Omental fat pad (tissue), 4 donors: ENCODE data around the gene DCTPP1. TPM values are rescaled to one million over a fixed set of nuclear protein-coding genes. Genes with fewer than 3 reads are reported as not detected.
"Not testable (repeated sequence)": the region's sequence is repeated elsewhere in the genome, so short reads cannot be mapped to it uniquely, and the experiment has no call there.

Source experiments
- ATAC-seq: fragments of 150-250 bp; one replicate; pipeline ENCODE4 v1.9.1; 2016; ENCODE audit warnings: mild to moderate bottlenecking, moderate library complexity; ENCODE audit not compliant: low FRiP score
- DNase-seq: peaks from one replicate; pipeline ENCODE4 v3.0.0-alpha.2; 2019; ENCODE audit warnings: low spot score
- CTCF ChIP-seq, 3 donors: fragments of 450-650 bp; IDR thresholded peaks; one replicate each; pipeline ENCODE4 v1.5.1; 2016 to 2017; ENCODE audit warnings: antibody characterized with exemption in 3 of 3, mild to moderate bottlenecking in 3 of 3, moderate library complexity in 2 of 3
- total RNA-seq, 4 donors: library from RNA; depleted of rRNA; stranded (reverse); fragments of >200 nt; gene quantifications; one replicate each; pipeline ENCODE4 v1.1.0, GENCODE V29; 2016

DCTPP1 gene
- total RNA-seq, 4 donors from 2014 or later: 9.8 to 24.0 (median 14.8) TPM

- DNase-seq: no peak
- no peak for TF ChIP-seq CTCF (IDR thresholded peaks at IDR 0.05)
- ATAC-seq: no peak
Measured at GRCh38 chr16:30472328-30472942, 42.6 kb upstream of the DCTPP1 start, which contains the start of gene ITGAL. TSS of gene ITGAL (plus strand) at chr16:30472742. CDS start at chr16:30472838, 96 bp downstream.

- ATAC-seq: no peak
Measured at GRCh38 chr16:30470632-30470995, 40.8 kb upstream of the DCTPP1 start.

GRCh38 chr16:30470170-30470512 lies 40.3 kb upstream of the DCTPP1 start:
- ATAC-seq (no peak), DNase-seq (no peak)
- no peak for TF ChIP-seq CTCF (IDR thresholded peaks at IDR 0.05)

More at GRCh38 chr16:30470632-30470995, 40.8 kb upstream of the DCTPP1 start:
- no peak for TF ChIP-seq CTCF (IDR thresholded peaks at IDR 0.05)
- DNase-seq: no peak

- no peak for ATAC-seq
- no peak for DNase-seq
- TF ChIP-seq CTCF (IDR thresholded peaks at IDR 0.05): no peak
Measured at GRCh38 chr16:30464078-30464477, 34.2 kb upstream of the DCTPP1 start.

- not testable (repeated sequence) for ATAC-seq
Measured at GRCh38 chr16:30461426-30461825, 31.6 kb upstream of the DCTPP1 start.

GRCh38 chr16:30459456-30459855 lies 29.6 kb upstream of the DCTPP1 start:
- ATAC-seq (no peak), DNase-seq (no peak)
- TF ChIP-seq CTCF (IDR thresholded peaks at IDR 0.05): no peak

More at GRCh38 chr16:30461426-30461825, 31.6 kb upstream of the DCTPP1 start:
- DNase-seq: not testable (repeated sequence)

GRCh38 chr16:30458561-30459394 lies 28.9 kb upstream of the DCTPP1 start:
- ATAC-seq (no peak), DNase-seq (no peak)
- no peak for TF ChIP-seq CTCF (IDR thresholded peaks at IDR 0.05)
